Activated gamma-delta T cell treated with Interleukin-2 at 50 U/mL for 16 hours (primary cell): ENCODE data around the gene NID1.

ENCODE experiments used
- DNase-seq: peaks from one replicate; pipeline ENCODE4 v3.0.0-alpha.2; 2020

Gene NID1

GRCh38 chr1:236063551-236063918 is 1.4 kb downstream of the NID1 start:
- DNase-seq: no peak

- DNase-seq: no peak
These were observed 4.6 kb downstream of the NID1 start for GRCh38 chr1:236060286-236060685.

- no peak for DNase-seq
These were observed 5.9 kb downstream of the NID1 start for GRCh38 chr1:236059011-236059410.

GRCh38 chr1:236058141-236058934 is 6.6 kb downstream of the NID1 start:
- DNase-seq: no peak

GRCh38 chr1:236057546-236057945 is 7.3 kb downstream of the NID1 start:
- no peak for DNase-seq

GRCh38 chr1:236052232-236052993 is 12.5 kb downstream of the NID1 start:
- no peak for DNase-seq

- DNase-seq: no peak
These were observed 13.6 kb downstream of the NID1 start for GRCh38 chr1:236051242-236051791.

- DNase-seq: no peak
These were observed 19.1 kb downstream of the NID1 start for GRCh38 chr1:236045771-236046170.

GRCh38 chr1:236044341-236044740 is 20.5 kb downstream of the NID1 start:
- no peak for DNase-seq

GRCh38 chr1:236041631-236042618 is 23.0 kb downstream of the NID1 start:
- no peak for DNase-seq

GRCh38 chr1:236039740-236040685 is 24.9 kb downstream of the NID1 start:
- no peak for DNase-seq

GRCh38 chr1:236038034-236038433 is 26.9 kb downstream of the NID1 start:
- DNase-seq: no peak

GRCh38 chr1:236035681-236036101 is 29.2 kb downstream of the NID1 start:
- DNase-seq: no peak

- no peak for DNase-seq
These were observed 31.6 kb downstream of the NID1 start for GRCh38 chr1:236033336-236033735.

- DNase-seq: no peak
These were observed 34.4 kb downstream of the NID1 start for GRCh38 chr1:236030534-236030933.

- DNase-seq: no peak
These were observed 35.4 kb downstream of the NID1 start for GRCh38 chr1:236029428-236029940.

- no peak for DNase-seq
These were observed 37.8 kb downstream of the NID1 start for GRCh38 chr1:236027104-236027503.

- DNase-seq: no peak
These were observed 39.1 kb downstream of the NID1 start for GRCh38 chr1:236025836-236026235.

- no peak for DNase-seq
These were observed 40.2 kb downstream of the NID1 start for GRCh38 chr1:236024641-236025040.

- no peak for DNase-seq
These were observed 40.8 kb downstream of the NID1 start for GRCh38 chr1:236023926-236024565.
